CD14-positive monocyte (primary cell): ENCODE results near the gene CAPN13. TPM values are rescaled to one million over a fixed set of nuclear protein-coding genes. Genes with fewer than 3 reads are reported as not detected.

Source experiments
- DNase-seq, 3 donors: peaks; one replicate each; pipeline ENCODE4 v3.0.0-alpha.2; 2011 to 2022
- H2AFZ ChIP-seq: 2 replicates; pipeline ENCODE4 v1.6.0; 2012; ENCODE audit warnings: mild to moderate bottlenecking, low read depth, low read length, inconsistent platforms; ENCODE audit not compliant: insufficient read depth, poor library complexity, severe bottlenecking
- H3K27ac ChIP-seq, 2 donors: 1 replicate in 1 of 2; 2 replicates in 1 of 2; pipeline ENCODE4 v1.5.1; 2012 to 2013; ENCODE audit warnings: low read length in 2 of 2, control low read depth in 1 of 2, inconsistent platforms in 1 of 2, low read depth in 1 of 2, mild to moderate bottlenecking in 1 of 2
- H3K27me3 ChIP-seq, 2 donors: one replicate each; pipeline versions ENCODE4 v1.6.0 to v1.6.1; 2011 to 2013; ENCODE audit warnings: low read length in 2 of 2; ENCODE audit not compliant: control insufficient read depth in 2 of 2, insufficient read depth in 2 of 2
- H3K36me3 ChIP-seq, 2 donors: replicated peaks in 1 of 2; 1 replicate in 1 of 2; 2 replicates in 1 of 2; pipeline versions ENCODE4 v1.5.1 to v1.6.1; 2012 to 2013; ENCODE audit warnings: low read length in 2 of 2, control low read depth in 1 of 2, inconsistent platforms in 1 of 2, mild to moderate bottlenecking in 1 of 2; ENCODE audit not compliant: insufficient read depth in 2 of 2, control insufficient read depth in 1 of 2
- H3K4me1 ChIP-seq, 2 donors: 1 replicate in 1 of 2; 2 replicates in 1 of 2; pipeline versions ENCODE4 v1.5.1 to v1.6.1; 2012 to 2013; ENCODE audit warnings: low read length in 2 of 2, control low read depth in 1 of 2, inconsistent platforms in 1 of 2, mild to moderate bottlenecking in 1 of 2, moderate library complexity in 1 of 2; ENCODE audit not compliant: insufficient read depth in 2 of 2, control insufficient read depth in 1 of 2
- H3K4me2 ChIP-seq: replicated peaks from 2 replicates; pipeline ENCODE3; 2012; ENCODE audit warnings: low read length, moderate library complexity, mild to moderate bottlenecking; ENCODE audit not compliant: poor library complexity, severe bottlenecking; ENCODE audit errors: extremely low read depth
- H3K4me3 ChIP-seq, 3 experiments: fragments of 200-600 bp in 1 of 3; sonication (generic) in 1 of 3; replicated peaks in 1 of 3; 1 replicate in 2 of 3; 2 replicates in 1 of 3; pipeline ENCODE4 v1.5.1; 2011 to 2013; ENCODE audit warnings: low read length in 3 of 3, mild to moderate bottlenecking in 3 of 3, control low read depth in 2 of 3, low read depth in 2 of 3, inconsistent platforms in 1 of 3, moderate library complexity in 1 of 3
- H3K79me2 ChIP-seq: 2 replicates; pipeline ENCODE4 v1.6.0; 2012; ENCODE audit warnings: mild to moderate bottlenecking, control low read depth, inconsistent platforms, low read length, moderate library complexity; ENCODE audit not compliant: insufficient read depth
- H3K9ac ChIP-seq: 2 replicates; pipeline ENCODE4 v1.6.0; 2017; ENCODE audit warnings: low read length, mild to moderate bottlenecking; ENCODE audit not compliant: insufficient read depth, poor library complexity, severe bottlenecking
- H3K9me3 ChIP-seq, 2 donors: replicated peaks in 1 of 2; 1 replicate in 1 of 2; 2 replicates in 1 of 2; pipeline versions ENCODE4 v1.5.1 to v1.6.1; 2012 to 2013; ENCODE audit warnings: low read length in 2 of 2, control low read depth in 1 of 2; ENCODE audit not compliant: control insufficient read depth in 1 of 2, insufficient read depth in 1 of 2
- H4K20me1 ChIP-seq: 2 replicates; pipeline ENCODE4 v1.6.0; 2012; ENCODE audit warnings: mild to moderate bottlenecking, low read length, control low read depth, moderate library complexity; ENCODE audit not compliant: insufficient read depth
- H3K27ac Mint-ChIP-seq, 7 donors: one replicate each; pipeline ENCODE4 v1.8.0; 2020; ENCODE audit warnings: mild to moderate bottlenecking in 7 of 7, mixed read lengths in 7 of 7, moderate library complexity in 6 of 7, inconsistent platforms in 2 of 7
- H3K27me3 Mint-ChIP-seq, 3 donors: one replicate each; pipeline ENCODE4 v1.8.0; 2021 to 2022; ENCODE audit warnings: low read depth in 3 of 3, mild to moderate bottlenecking in 3 of 3, mixed read lengths in 3 of 3, moderate library complexity in 3 of 3, inconsistent platforms in 1 of 3
- H3K36me3 Mint-ChIP-seq, 2 donors: one replicate each; pipeline ENCODE4 v1.8.0; 2020; ENCODE audit warnings: mixed read lengths in 2 of 2, inconsistent platforms in 1 of 2, mild to moderate bottlenecking in 1 of 2
- H3K4me1 Mint-ChIP-seq: one replicate; pipeline ENCODE4 v1.8.0; 2020; ENCODE audit warnings: mild to moderate bottlenecking, mixed read lengths
- H3K4me3 Mint-ChIP-seq, 2 donors: one replicate each; pipeline ENCODE4 v1.8.0; 2020; ENCODE audit warnings: mild to moderate bottlenecking in 2 of 2, mixed read lengths in 2 of 2, moderate library complexity in 1 of 2
- H3K9me3 Mint-ChIP-seq, 7 donors: one replicate each; pipeline ENCODE4 v1.8.0; 2020 to 2022; ENCODE audit warnings: mixed read lengths in 7 of 7, mild to moderate bottlenecking in 6 of 7, moderate library complexity in 6 of 7, inconsistent platforms in 2 of 7
- whole genome bisulfite sequencing: methylation state at CpG from one replicate; pipeline ENCODE4 v1.1.5; 2013; ENCODE audit warnings: missing lambda C conversion rate; ENCODE audit not compliant: insufficient coverage; 5-methylcytosine and 5-hydroxymethylcytosine counted together
- intact Hi-C, 2 donors: fragments of 100-400 bp; cut with micrococcal nuclease; formaldehyde crosslinking; loops; one replicate each; pipeline versions ENCODE4 v1.15.0 to v1.15.1; 2023
- polyA plus RNA-seq, 3 donors: library from polyadenylated mRNA; depleted of rRNA in 1 of 3; unstranded in 2 of 3; stranded (reverse) in 1 of 3; fragments of 300-500 nt in 2 of 3; fragments of >200 nt in 1 of 3; fragmentation: Illumina TruSeq in 2 of 3; gene quantifications; 1 replicate in 2 of 3; 2 replicates in 1 of 3; pipeline ENCODE4 v1.2.3, GENCODE V29; 2012 to 2021
- TF ChIP-seq, protein P1 (sequence below): fragments of 200-600 bp; IDR thresholded peaks from one replicate; pipeline ENCODE4 v1.8.0; 2022; ENCODE audit warnings: antibody characterized with exemption, mild to moderate bottlenecking

CAPN13 gene
- polyA plus RNA-seq, 3 donors: not detected

DNA sequence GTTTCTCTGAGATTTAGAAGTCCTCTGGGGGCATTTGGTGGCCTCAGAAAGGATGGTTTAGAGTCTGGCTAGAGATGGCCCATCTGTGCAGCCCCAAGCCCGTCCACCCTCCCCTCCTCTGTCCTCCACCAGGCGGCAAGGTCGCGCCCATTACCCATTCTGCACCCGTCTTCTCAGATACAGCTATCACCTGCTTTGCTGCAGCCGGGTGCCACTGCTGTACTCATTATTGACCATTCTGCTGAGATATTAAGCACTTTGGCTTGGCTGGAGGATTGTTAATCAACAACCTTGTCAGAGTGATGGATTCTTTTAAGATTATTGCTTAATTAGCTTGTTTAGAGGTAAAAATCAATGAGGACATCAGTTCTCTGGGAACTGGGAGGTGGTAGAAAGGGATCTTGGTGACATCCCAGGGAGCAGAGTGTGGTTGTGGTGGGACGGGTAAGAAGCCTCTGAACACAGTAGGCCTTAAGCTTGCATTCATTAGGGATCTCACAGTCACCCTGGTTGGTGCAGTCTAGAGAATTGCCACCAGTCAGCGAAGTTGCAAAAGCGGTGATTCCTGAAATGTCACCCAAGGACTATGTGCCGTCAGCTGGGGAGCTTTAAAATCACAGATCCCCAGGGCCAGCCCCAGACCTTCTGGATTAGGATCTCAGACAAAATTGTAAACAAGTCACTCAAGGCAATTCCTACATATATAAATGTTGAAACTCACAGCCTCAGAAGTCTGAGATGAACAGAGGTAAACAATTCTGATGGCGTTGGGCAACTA is 90.9 kb downstream of the CAPN13 start:
- peaks cover 2 to 4% (median 3%) of the 10 kb centered on the region in 3 donors for H3K27me3 Mint-ChIP-seq
- H2AFZ ChIP-seq: no peak overlapping the region
- H3K27ac Mint-ChIP-seq: no peak overlapping the region
- WGBS: 93% methylated on average over 6 of the region's 11 CpGs
- no peak overlapping the region for H3K9ac ChIP-seq
- TF ChIP-seq, protein P1, sequence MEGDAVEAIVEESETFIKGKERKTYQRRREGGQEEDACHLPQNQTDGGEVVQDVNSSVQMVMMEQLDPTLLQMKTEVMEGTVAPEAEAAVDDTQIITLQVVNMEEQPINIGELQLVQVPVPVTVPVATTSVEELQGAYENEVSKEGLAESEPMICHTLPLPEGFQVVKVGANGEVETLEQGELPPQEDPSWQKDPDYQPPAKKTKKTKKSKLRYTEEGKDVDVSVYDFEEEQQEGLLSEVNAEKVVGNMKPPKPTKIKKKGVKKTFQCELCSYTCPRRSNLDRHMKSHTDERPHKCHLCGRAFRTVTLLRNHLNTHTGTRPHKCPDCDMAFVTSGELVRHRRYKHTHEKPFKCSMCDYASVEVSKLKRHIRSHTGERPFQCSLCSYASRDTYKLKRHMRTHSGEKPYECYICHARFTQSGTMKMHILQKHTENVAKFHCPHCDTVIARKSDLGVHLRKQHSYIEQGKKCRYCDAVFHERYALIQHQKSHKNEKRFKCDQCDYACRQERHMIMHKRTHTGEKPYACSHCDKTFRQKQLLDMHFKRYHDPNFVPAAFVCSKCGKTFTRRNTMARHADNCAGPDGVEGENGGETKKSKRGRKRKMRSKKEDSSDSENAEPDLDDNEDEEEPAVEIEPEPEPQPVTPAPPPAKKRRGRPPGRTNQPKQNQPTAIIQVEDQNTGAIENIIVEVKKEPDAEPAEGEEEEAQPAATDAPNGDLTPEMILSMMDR: no peak
- H3K36me3 Mint-ChIP-seq: no peaks in the 10 kb centered on the region
- intact Hi-C loops: loop anchor here in 1 of 2 donors (5.0 to 10.0 kb wide), 2 partner anchors 458 to 811 kb away; no protein-coding TSS in a partner anchor
- H3K4me1 ChIP-seq: peaks cover 35 to 37% of the 10 kb centered on the region in 2 donors
- no peak overlapping the region for H3K4me3 ChIP-seq
- no peak overlapping the region for H3K27ac ChIP-seq
- H3K79me2 ChIP-seq: no peaks in the 10 kb centered on the region
- H3K9me3 Mint-ChIP-seq: peaks cover 0 to 4% (median 1%) of the 10 kb centered on the region in 7 donors
- H3K27me3 ChIP-seq: no peaks in the 10 kb centered on the region
- H3K4me2 ChIP-seq: no peak overlapping the region
- no peaks in the 10 kb centered on the region for H4K20me1 ChIP-seq
- no peak for DNase-seq
- no peaks in the 10 kb centered on the region for H3K36me3 ChIP-seq
- H3K9me3 ChIP-seq: no peaks in the 10 kb centered on the region
- H3K4me3 Mint-ChIP-seq: no peak overlapping the region
- H3K4me1 Mint-ChIP-seq: peaks cover 28% of the 10 kb centered on the region

DNA sequence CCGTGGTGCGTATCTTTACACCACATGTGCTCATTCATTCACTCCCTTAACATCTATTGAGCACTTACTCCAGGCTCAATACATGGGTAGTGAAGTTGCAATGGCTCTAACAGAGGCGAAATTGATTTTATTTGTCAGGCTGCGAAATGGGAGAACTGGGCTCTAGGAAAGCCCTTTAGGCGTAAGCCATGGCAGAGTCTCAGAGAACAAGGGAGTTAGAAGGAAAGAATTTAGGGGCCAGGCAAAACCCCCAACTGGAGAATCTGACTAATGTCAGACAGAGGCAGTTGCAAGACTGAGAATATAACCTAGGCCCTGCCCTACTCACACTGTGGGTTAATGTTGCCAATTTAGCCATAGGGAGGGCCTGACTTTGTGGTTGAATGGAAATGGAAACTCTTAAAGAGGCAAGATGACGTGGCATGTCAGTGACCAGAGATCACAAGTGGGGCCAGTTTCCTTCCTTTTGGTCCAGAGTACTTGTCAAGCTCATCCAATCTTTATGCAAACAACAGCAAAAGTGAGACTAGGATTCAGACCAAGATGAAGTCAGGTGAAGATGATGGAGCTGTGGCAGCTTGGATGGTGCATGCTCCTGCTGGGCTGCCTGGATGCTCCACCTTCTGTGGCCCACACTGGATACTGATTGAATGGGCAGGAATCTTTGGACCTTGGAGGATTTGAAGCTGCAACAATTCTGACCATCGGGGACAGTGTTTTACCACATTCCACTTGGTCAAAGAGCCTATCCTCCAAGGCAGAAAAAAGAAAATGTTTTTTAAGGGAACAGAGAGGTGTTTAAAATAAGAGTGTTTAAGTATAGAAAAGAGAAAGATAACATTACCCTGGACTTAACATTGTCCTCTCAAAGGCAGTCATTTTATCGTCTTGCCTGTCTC is 92.2 kb downstream of the CAPN13 start:
- H3K27ac ChIP-seq: no peak overlapping the region
- H3K27me3 Mint-ChIP-seq: peaks cover 2 to 4% (median 3%) of the 10 kb centered on the region in 3 donors
- no peaks in the 10 kb centered on the region for H3K36me3 ChIP-seq
- DNase-seq: peak in 2 of 3 donors; percentile 30 to 44
- no peak overlapping the region for H3K4me2 ChIP-seq
- H4K20me1 ChIP-seq: no peaks in the 10 kb centered on the region
- no peak overlapping the region for H3K9ac ChIP-seq
- peak overlapping the region in 2 of 7 donors; percentile 1 to 52 for H3K27ac Mint-ChIP-seq
- no peaks in the 10 kb centered on the region for H3K79me2 ChIP-seq
- H2AFZ ChIP-seq: peak overlapping the region; percentile 21
- no peaks in the 10 kb centered on the region for H3K27me3 ChIP-seq
- no peak overlapping the region for H3K4me3 ChIP-seq
- no peak overlapping the region for H3K4me3 Mint-ChIP-seq
- peaks cover 0 to 4% (median 1%) of the 10 kb centered on the region in 7 donors for H3K9me3 Mint-ChIP-seq
- H3K9me3 ChIP-seq: no peaks in the 10 kb centered on the region
- peaks cover 35 to 37% of the 10 kb centered on the region in 2 donors for H3K4me1 ChIP-seq
- H3K36me3 Mint-ChIP-seq: no peaks in the 10 kb centered on the region
- intact Hi-C loops: loop anchor here (2.0 to 10.0 kb wide), 6 partner anchors 457 to 812 kb away; no protein-coding TSS in a partner anchor
- H3K4me1 Mint-ChIP-seq: peaks cover 28% of the 10 kb centered on the region
- TF ChIP-seq, protein P1: no peak
- WGBS: 94% methylated on average over 2 of the region's 8 CpGs
